Heart left ventricle (tissue), 13 donors: Measurements from ENCODE around the gene TMED3.

ENCODE experiments used
- POLR2A ChIP-seq, 2 donors: fragments of 450-650 bp; IDR thresholded peaks; one replicate each; pipeline ENCODE4 v1.6.1; 2017; ENCODE audit warnings: antibody characterized with exemption in 2 of 2, mild to moderate bottlenecking in 2 of 2, moderate library complexity in 2 of 2
- TF ChIP-seq, protein P1 (sequence below), 12 donors: fragments of 200-600 bp; sonication (generic) in 4 of 12; IDR thresholded peaks; one replicate each; pipeline versions ENCODE4 v1.5.0 to v1.8.0; 2018 to 2022; ENCODE audit warnings: antibody characterized with exemption in 12 of 12, mild to moderate bottlenecking in 5 of 12
- donor health status: ischemic (EF 13 %, LVEDD 7.1; RV severe dilation, severe dysfunction).
- donor health status: DM: no; HTN: yes; CAD: no.
- donor health status: DM: no; HTN: no; CAD: no.
- donor health status: ischemic (EF 25% LVEDD 6.9; RV normal size, moderate dysfunction).
- donor health status: ischemic (EF 25% LVEDD 5.7; RV mildly dilated, moderate dysfunction).
- donor health status: ischemic (EF 35%, LVEDD 5.7; RV mildly dilated, moderate dysfunction).
- donor health status: nonischemic (EF 11% LVEDD 7.7; RV severe dilation, severe dysfunction).
- donor health status: DM: yes; HTN: yes; CAD: no.
- donor health status: PGD.
- donor health status: ischemic (EF 29% LVEDD 5.4; RV normal size, mild dysfunction).
- donor health status: nonischemic (EF 23%, LVEDD 6.1; RV moderate dilation, normal function).

DNA sequence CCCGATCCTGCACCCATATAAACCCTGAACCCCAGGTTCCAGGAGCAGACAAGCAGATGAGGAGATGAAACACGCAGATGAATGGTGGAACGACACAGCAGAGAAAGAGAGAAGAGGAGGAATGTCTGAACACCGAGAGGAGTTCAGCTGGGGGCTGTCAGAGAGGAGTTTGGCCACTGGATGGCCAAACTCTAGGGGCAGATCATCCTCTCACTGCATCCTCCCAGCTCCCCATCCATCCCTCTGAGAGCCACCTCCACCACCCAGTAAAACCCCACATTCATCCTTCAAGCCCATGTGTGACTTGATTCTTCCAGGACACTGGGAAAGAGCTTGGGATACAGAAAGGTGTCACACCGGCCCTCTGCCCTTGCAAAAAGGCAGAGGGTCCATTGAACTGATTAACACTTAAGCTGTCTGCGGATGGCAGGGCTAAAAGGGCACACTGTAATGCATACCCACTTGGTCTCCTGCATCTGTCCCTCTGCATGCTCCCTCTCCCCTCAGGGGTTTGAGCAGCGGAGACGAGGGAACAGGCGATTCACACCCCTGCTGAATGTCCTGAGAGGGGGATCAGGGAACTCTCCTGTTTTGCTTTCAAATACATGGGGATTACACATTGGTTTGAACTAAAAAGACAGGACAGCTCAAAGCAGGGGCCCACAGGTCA is 53.8 kb downstream of the TMED3 start:
- TF ChIP-seq, protein P1, sequence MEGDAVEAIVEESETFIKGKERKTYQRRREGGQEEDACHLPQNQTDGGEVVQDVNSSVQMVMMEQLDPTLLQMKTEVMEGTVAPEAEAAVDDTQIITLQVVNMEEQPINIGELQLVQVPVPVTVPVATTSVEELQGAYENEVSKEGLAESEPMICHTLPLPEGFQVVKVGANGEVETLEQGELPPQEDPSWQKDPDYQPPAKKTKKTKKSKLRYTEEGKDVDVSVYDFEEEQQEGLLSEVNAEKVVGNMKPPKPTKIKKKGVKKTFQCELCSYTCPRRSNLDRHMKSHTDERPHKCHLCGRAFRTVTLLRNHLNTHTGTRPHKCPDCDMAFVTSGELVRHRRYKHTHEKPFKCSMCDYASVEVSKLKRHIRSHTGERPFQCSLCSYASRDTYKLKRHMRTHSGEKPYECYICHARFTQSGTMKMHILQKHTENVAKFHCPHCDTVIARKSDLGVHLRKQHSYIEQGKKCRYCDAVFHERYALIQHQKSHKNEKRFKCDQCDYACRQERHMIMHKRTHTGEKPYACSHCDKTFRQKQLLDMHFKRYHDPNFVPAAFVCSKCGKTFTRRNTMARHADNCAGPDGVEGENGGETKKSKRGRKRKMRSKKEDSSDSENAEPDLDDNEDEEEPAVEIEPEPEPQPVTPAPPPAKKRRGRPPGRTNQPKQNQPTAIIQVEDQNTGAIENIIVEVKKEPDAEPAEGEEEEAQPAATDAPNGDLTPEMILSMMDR (IDR thresholded peaks at IDR 0.05) = peak in 1 of 12 donors; percentile 9
- no peak for TF ChIP-seq POLR2A (IDR thresholded peaks at IDR 0.05)
